Activated naive CD4-positive, alpha-beta T cell treated with anti-CD3 and anti-CD28 coated beads, Interleukin-2, amount 50 U/mL, for 24 hours (primary cell): ENCODE measurements around the gene MATR3.
A peak's percentile ranks its signal among the peaks of the same experiment; 100 is the strongest.
"Not testable (repeated sequence)": the region's sequence is repeated elsewhere in the genome, so short reads cannot be mapped to it uniquely, and the experiment has no call there.

ENCODE experiments used
- H3K27ac Mint-ChIP-seq: one replicate; pipeline ENCODE4 v1.8.0; 2021; ENCODE audit warnings: mild to moderate bottlenecking, mixed read lengths
- H3K27me3 Mint-ChIP-seq: one replicate; pipeline ENCODE4 v1.8.0; 2021; ENCODE audit warnings: mixed read lengths
- H3K36me3 Mint-ChIP-seq: one replicate; pipeline ENCODE4 v1.8.0; 2021; ENCODE audit warnings: mixed read lengths
- H3K4me1 Mint-ChIP-seq: one replicate; pipeline ENCODE4 v1.8.0; 2021; ENCODE audit warnings: mixed read lengths
- H3K4me3 Mint-ChIP-seq: one replicate; pipeline ENCODE4 v1.8.0; 2021; ENCODE audit warnings: mild to moderate bottlenecking, mixed read lengths
- H3K9me3 Mint-ChIP-seq: one replicate; pipeline ENCODE4 v1.8.0; 2021; ENCODE audit warnings: mixed read lengths

MATR3 gene

DNA sequence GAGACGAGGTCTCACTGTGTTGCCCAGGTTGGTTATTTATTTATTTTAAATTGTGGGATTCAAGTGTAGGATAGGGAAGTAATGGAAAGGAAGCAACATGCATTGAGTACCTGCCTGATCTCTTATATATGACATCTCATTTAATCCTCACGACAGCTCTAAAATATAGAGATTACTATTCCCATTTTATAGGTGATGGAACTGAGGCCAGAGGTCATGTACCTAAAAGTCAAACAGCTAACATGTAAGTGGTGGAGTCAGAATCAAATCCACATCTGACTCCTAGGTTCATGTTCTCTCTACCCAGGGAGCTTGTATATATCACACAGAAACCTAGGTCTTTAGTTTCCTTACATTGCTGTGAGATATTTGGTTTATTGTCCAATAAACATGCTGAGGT lies 26.1 kb upstream of the MATR3 start:
- H3K4me3 Mint-ChIP-seq: no peak overlapping the region
- H3K27me3 Mint-ChIP-seq: no peaks in the 10 kb centered on the region
- no peaks in the 10 kb centered on the region for H3K9me3 Mint-ChIP-seq
- peaks cover 8% of the 10 kb centered on the region for H3K4me1 Mint-ChIP-seq
- H3K27ac Mint-ChIP-seq: no peak overlapping the region
- H3K36me3 Mint-ChIP-seq: no peaks in the 10 kb centered on the region

DNA sequence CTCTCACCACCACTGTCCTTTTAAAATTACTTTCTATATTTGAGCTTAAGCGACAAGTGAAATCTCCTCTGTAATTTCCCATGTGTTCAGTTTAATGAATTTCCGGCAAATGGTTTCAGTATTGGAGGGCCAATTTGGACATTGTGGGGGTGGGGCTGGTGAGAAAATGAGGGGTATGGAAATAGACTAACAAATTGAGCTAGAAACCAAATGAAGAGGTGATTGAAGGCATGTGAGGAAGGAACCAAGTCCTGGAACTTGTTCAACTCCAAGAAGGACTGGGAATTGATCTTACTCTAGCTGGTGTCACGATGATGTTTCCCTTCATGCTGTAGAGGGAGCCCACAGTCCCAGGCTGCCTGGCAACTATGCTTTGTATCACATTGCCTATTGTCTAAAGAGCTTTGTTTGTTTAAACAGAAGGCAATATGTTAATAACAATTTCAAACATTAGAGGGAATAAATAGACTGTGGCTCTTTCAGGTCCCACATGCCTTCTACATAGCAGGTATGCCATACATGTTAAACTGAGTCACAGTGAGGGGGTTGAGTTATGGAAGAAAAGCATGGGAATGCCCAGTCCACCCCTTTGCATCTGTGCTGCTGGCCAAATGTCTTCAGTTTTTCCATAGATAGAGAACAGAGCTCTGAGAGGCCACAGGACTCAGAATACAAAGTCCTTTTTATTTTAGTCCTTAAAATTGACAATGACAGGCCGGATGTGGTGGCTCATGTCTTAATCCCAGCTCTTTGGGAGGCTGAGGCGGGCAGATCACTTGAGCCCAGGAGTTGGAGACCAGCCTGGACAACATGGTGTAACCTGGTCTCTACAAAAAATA lies 25.0 kb upstream of the MATR3 start:
- Mint-ChIP-seq H3K4me1 (peaks cover 17% of the 10 kb centered on the region), H3K27ac (no peak overlapping the region), H3K4me3 (no peak overlapping the region), H3K9me3 (no peaks in the 10 kb centered on the region), H3K36me3 (no peaks in the 10 kb centered on the region), H3K27me3 (no peaks in the 10 kb centered on the region)

DNA sequence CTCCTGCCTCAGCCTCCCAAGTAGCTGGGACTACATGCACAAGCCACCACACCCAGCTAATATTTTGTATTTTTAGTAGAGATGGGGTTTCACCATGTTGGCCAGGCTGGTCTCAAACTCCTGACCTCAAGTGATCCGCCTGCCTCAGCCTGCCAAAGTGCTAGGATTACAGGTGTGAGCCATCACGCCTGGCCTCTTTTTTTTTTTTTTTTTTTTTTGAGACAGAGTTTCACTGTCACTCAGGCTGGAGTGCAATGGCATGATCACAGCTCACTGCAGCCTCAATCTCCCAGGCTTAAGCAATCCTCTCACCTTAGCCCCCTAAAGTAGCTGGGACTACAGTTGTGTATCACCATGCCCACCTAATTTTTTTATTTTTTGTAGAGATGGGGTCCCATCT lies 22.8 kb upstream of the MATR3 start:
- H3K36me3 Mint-ChIP-seq, H3K4me3 Mint-ChIP-seq, H3K27ac Mint-ChIP-seq, H3K9me3 Mint-ChIP-seq, H3K27me3 Mint-ChIP-seq: not testable (repeated sequence)
- peaks cover 23% of the 10 kb centered on the region for H3K4me1 Mint-ChIP-seq

DNA sequence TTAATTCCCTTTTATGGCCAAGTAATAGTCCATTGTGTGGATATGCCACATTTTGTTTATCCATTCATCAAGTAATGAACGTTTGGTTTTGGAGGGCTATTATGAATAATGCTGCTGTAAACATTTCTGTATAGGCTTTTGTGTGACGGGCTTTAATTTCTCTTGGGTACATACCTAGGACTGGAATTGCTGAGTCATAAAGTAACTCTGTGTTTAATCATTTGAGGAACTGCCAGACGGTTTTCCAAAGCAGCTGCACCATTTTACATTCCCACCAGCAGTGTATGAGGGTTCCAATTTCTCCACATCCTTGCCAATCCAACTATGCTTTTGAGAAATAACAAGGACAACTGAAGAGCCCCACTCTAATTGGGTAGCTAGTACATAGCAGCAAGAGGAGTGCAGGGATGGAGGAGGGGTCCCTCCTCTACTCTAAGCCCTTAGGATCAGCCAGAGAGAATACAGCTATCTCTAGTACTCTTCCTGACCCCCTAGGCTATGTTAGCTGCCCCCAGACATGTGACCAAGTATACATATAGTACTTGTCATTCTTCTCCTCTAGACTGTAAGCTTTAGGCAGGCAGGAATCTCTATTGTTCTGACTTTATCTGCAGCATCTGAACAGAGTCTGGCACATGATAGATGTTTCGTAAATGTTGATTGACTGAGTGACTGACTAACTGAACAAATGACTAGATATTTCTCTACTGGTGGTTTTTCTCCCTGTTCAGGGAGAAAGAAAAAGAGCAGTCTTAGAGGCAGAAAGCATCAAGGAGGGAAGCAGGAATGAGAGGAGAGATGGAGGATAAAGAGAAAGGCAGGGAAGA lies 22.1 kb upstream of the MATR3 start:
- H3K36me3 Mint-ChIP-seq: peaks cover 12% of the 10 kb centered on the region
- H3K27ac Mint-ChIP-seq: no peak overlapping the region
- H3K4me1 Mint-ChIP-seq: peaks cover 30% of the 10 kb centered on the region
- no peaks in the 10 kb centered on the region for H3K9me3 Mint-ChIP-seq
- no peaks in the 10 kb centered on the region for H3K27me3 Mint-ChIP-seq
- no peak overlapping the region for H3K4me3 Mint-ChIP-seq

DNA sequence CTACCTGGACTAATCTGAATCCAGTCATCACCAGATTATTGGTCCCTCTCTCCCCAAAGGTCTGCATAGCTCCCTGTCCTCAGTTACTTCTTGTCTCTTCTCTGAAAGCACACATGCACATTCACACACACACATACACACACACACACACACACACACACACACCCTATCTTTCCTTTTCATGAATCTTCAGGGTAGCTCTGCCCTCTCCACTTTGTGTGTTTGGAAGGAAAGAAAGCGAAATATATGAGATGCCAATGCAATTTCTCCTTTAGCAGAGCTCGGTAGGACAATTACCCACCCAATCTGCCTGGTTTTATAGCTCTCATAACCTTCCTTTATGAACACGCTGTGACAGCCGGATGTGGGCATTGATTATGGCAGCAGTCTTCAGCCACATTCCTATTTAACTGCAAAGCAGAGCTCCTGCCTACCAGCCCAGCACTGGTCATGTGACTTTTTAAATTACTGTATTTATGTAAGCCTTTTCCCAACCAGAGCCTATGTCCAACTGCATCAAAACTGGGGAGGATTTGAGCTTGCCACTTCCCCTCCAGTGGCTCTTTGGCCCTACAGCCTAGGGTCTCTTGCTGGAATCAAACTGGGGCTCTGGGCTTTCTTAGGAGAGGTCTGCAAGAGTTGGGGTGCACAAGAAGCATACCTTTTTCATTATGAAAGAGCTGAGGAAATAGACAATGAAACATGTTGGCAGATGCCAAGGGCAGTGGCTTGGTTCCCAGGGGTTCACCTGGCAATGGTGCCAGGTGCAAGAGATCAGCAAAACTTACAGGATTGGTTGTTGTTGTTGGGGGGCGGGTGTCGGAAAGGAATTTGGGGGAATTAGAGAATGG lies 20.8 kb upstream of the MATR3 start:
- peak overlapping the region; percentile 80 for H3K27ac Mint-ChIP-seq
- H3K36me3 Mint-ChIP-seq: peaks cover 19% of the 10 kb centered on the region
- peaks cover 40% of the 10 kb centered on the region for H3K4me1 Mint-ChIP-seq
- H3K4me3 Mint-ChIP-seq: peak overlapping the region; percentile 94
- H3K9me3 Mint-ChIP-seq: no peaks in the 10 kb centered on the region
- H3K27me3 Mint-ChIP-seq: no peaks in the 10 kb centered on the region

DNA sequence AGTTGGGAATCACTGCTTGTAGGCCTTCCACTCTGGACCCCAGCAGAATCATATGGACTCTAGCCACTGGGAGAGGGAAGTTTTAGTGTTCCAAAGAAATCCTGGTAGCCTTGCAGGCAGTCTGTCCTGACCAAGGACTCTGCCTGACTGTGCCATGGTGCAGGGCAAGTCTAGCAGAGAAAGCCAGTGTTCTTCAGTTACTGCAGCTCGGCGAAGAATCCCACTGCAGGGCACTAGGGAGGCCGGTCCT lies 20.3 kb upstream of the MATR3 start:
- Mint-ChIP-seq H3K27me3 (no peaks in the 10 kb centered on the region), H3K4me3 (peak overlapping the region; percentile 94), H3K4me1 (peaks cover 36% of the 10 kb centered on the region), H3K36me3 (peaks cover 19% of the 10 kb centered on the region), H3K9me3 (no peaks in the 10 kb centered on the region), H3K27ac (peak overlapping the region; percentile 80)

GRCh38 chr5:139273572-139274289 lies 19.8 kb upstream of the MATR3 start:
- Mint-ChIP-seq H3K27me3 (no peaks in the 10 kb centered on the region), H3K9me3 (no peaks in the 10 kb centered on the region), H3K36me3 (peaks cover 19% of the 10 kb centered on the region), H3K27ac (peak overlapping the region; percentile 93), H3K4me3 (peak overlapping the region; percentile 94), H3K4me1 (peaks cover 36% of the 10 kb centered on the region)

DNA sequence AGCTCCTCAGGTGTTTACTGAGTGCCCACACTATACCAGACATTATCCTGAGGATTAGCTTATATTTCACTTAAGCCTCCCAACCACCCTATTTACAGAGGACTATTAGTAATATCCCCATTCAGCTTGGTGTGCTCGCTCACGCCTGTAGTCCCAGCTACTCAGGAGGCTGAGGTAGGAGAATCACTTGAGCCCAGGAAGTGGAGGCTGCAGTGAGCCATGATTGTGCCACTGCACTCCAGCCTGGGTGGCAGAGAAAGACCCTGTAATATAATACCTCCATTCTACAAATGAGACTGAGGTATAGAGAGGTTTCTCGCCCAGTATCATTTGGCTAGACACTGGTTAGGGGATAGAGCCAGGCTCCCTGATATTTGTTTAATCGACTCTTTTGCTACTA lies 18.0 kb upstream of the MATR3 start:
- Mint-ChIP-seq H3K4me3 (peak overlapping the region; percentile 94), H3K36me3 (peaks cover 22% of the 10 kb centered on the region), H3K27ac (peak overlapping the region; percentile 92), H3K9me3 (no peaks in the 10 kb centered on the region), H3K4me1 (peaks cover 36% of the 10 kb centered on the region), H3K27me3 (no peaks in the 10 kb centered on the region)

- Mint-ChIP-seq H3K27me3 (no peaks in the 10 kb centered on the region), H3K9me3 (no peaks in the 10 kb centered on the region), H3K4me3 (peak overlapping the region; percentile 94), H3K27ac (peak overlapping the region; percentile 92), H3K4me1 (peaks cover 36% of the 10 kb centered on the region), H3K36me3 (peaks cover 26% of the 10 kb centered on the region)
These were observed 17.6 kb upstream of the MATR3 start for GRCh38 chr5:139275956-139276355.

DNA sequence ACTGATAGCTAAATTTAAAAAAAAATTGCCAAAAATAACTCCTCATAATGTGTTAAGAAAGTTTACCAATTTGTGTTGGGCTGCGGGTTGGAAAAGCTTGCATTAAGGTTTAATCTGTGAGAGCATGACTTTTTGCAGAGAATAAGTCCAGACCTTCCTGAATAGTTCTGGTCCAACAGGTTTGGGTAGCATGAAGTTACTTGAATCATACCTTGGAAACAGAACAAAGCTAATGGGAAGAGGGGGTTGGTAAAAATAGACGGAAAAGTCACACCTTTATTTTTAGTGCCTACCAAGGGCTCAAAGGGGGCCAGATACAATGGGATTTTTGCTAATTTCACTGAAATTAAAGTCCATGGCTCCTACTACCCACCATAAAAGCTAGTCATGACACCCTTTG lies 17.1 kb upstream of the MATR3 start:
- Mint-ChIP-seq H3K27me3 (no peaks in the 10 kb centered on the region), H3K27ac (peak overlapping the region; percentile 92), H3K9me3 (no peaks in the 10 kb centered on the region), H3K4me1 (peaks cover 36% of the 10 kb centered on the region), H3K4me3 (peak overlapping the region; percentile 94), H3K36me3 (peaks cover 26% of the 10 kb centered on the region)

GRCh38 chr5:139277171-139277570 lies 16.4 kb upstream of the MATR3 start:
- Mint-ChIP-seq H3K4me3 (peak overlapping the region; percentile 74), H3K4me1 (peaks cover 36% of the 10 kb centered on the region), H3K36me3 (peaks cover 26% of the 10 kb centered on the region), H3K9me3 (no peaks in the 10 kb centered on the region), H3K27me3 (no peaks in the 10 kb centered on the region), H3K27ac (peak overlapping the region; percentile 51)

DNA sequence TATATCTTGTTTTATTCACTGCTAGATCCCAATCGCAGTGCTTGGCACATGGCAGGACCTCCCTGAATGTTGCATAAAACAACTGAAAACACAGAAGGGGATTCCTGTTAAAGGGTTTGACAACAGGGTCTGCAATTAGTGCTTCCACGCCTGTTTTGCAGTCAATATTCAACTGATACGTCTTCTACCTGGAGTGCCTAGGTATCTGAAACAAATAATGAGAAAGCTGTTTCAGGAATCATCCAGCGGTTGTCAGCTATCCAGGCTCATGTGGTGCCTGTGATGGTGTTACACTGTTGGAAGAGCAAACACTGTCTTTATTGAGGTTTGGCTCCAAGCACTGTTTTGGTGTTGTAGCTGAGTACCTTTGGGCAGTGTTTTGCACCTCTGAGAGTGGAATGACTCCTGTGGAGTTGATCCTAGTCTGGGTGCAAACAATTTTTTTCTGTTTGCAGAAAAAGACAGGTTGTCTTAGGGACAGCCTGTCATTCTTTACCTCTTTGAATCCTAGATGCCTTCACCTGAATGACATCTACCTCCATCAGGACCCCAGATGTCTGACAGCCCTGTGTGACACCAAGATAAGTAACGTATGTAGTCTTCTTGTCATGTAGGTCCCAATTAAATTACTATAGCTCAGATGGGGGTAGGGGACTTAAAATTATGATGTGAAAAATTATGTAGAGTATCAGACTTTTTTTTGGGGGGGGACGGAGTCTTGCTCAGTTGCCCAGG lies 14.8 kb upstream of the MATR3 start:
- peaks cover 36% of the 10 kb centered on the region for H3K36me3 Mint-ChIP-seq
- H3K27ac Mint-ChIP-seq: no peak overlapping the region
- H3K4me1 Mint-ChIP-seq: peaks cover 23% of the 10 kb centered on the region
- no peaks in the 10 kb centered on the region for H3K27me3 Mint-ChIP-seq
- H3K9me3 Mint-ChIP-seq: no peaks in the 10 kb centered on the region
- peak overlapping the region; percentile 11 for H3K4me3 Mint-ChIP-seq

DNA sequence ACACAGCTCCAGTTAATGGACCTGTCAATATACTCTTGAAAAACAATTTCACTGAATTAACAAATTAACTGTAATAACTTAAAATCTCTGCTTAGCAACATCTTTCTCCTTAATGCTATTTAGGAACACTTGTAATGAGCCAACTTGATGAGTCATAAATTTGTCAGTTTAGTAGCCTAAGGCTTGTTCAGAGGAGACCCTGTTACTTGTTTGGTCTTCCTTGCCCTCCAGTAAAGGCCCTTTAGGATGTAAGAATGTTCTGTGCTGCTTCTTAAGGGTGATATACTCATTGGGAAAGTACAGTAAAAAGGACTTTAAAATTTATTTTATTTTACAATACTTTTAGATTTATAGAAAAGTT lies 11.4 kb upstream of the MATR3 start:
- Mint-ChIP-seq H3K36me3 (peaks cover 35% of the 10 kb centered on the region), H3K27me3 (no peaks in the 10 kb centered on the region), H3K27ac (no peak overlapping the region), H3K9me3 (no peaks in the 10 kb centered on the region), H3K4me1 (peaks cover 6% of the 10 kb centered on the region), H3K4me3 (no peak overlapping the region)

GRCh38 chr5:139283252-139284166 lies 10.0 kb upstream of the MATR3 start:
- Mint-ChIP-seq H3K36me3 (peaks cover 34% of the 10 kb centered on the region), H3K4me3 (no peak overlapping the region), H3K4me1 (no peaks in the 10 kb centered on the region), H3K27ac (peak overlapping the region; percentile 12), H3K9me3 (no peaks in the 10 kb centered on the region), H3K27me3 (no peaks in the 10 kb centered on the region)
